H9 (cell line): ENCODE data around the gene PGBD1. TPM values are rescaled to one million over a fixed set of nuclear protein-coding genes. Genes with fewer than 3 reads are reported as not detected.
A peak's percentile ranks its signal among the peaks of the same experiment; 100 is the strongest.

Source experiments
- DNase-seq: peaks from one replicate; pipeline ENCODE4 v3.0.0-alpha.2; 2017
- H2AFZ ChIP-seq: one replicate; pipeline ENCODE4 v1.6.1; 2013; ENCODE audit warnings: mild to moderate bottlenecking, low read length, control low read depth, moderate library complexity
- H2AK5ac ChIP-seq: 2 replicates; pipeline ENCODE4 v1.6.1; 2013; ENCODE audit warnings: low read length, control low read depth, mixed read lengths; ENCODE audit not compliant: insufficient read length
- H2BK120ac ChIP-seq: one replicate; pipeline ENCODE4 v1.6.1; 2013; ENCODE audit warnings: low read depth, mild to moderate bottlenecking, low read length, control low read depth, inconsistent platforms; ENCODE audit not compliant: poor library complexity, severe bottlenecking
- H2BK12ac ChIP-seq: 2 replicates; pipeline ENCODE4 v1.6.1; 2013; ENCODE audit warnings: low read length, control low read depth, mixed read lengths, low read depth; ENCODE audit not compliant: insufficient read length
- H2BK15ac ChIP-seq: 2 replicates; pipeline ENCODE4 v1.6.1; 2013; ENCODE audit warnings: low read depth, low read length, control low read depth
- H2BK20ac ChIP-seq: one replicate; pipeline ENCODE4 v1.6.1; 2013; ENCODE audit warnings: low read depth, mild to moderate bottlenecking, low read length, control low read depth, inconsistent platforms; ENCODE audit not compliant: poor library complexity, severe bottlenecking
- H2BK5ac ChIP-seq: 2 replicates; pipeline ENCODE4 v1.6.1; 2013; ENCODE audit warnings: low read length, control low read depth, mixed read lengths; ENCODE audit not compliant: insufficient read length
- H3K14ac ChIP-seq: 2 replicates; pipeline ENCODE4 v1.6.1; 2013; ENCODE audit warnings: low read length, control low read depth; ENCODE audit not compliant: insufficient read depth
- H3K18ac ChIP-seq: 2 replicates; pipeline ENCODE4 v1.6.1; 2013; ENCODE audit warnings: low read depth, mild to moderate bottlenecking, mixed read lengths, low read length, control low read depth; ENCODE audit not compliant: insufficient read length
- H3K23ac ChIP-seq: 2 replicates; pipeline ENCODE4 v1.6.1; 2013; ENCODE audit warnings: low read length, control low read depth, mixed read lengths, low read depth; ENCODE audit not compliant: insufficient read length
- H3K23me2 ChIP-seq: 2 replicates; pipeline ENCODE4 v1.6.1; 2013; ENCODE audit warnings: low read depth, mild to moderate bottlenecking, mixed read lengths, low read length, control low read depth; ENCODE audit not compliant: insufficient read length, poor library complexity, severe bottlenecking
- H3K27ac ChIP-seq: 2 replicates; pipeline ENCODE4 v1.5.1; 2013; ENCODE audit warnings: low read length, control low read depth, mixed read lengths, low read depth; ENCODE audit not compliant: insufficient read length
- H3K27me3 ChIP-seq: 2 replicates; pipeline ENCODE4 v1.6.1; 2013; ENCODE audit warnings: low read length, control low read depth, inconsistent platforms; ENCODE audit not compliant: insufficient read depth
- H3K4ac ChIP-seq: 2 replicates; pipeline ENCODE4 v1.6.1; 2013; ENCODE audit warnings: low read depth, mild to moderate bottlenecking, control low read depth, inconsistent platforms, low read length, moderate library complexity
- H3K4me1 ChIP-seq: 2 replicates; pipeline ENCODE4 v1.6.1; 2013; ENCODE audit warnings: low read length, control low read depth, inconsistent platforms; ENCODE audit not compliant: insufficient read depth
- H3K4me2 ChIP-seq: 2 replicates; pipeline ENCODE4 v1.6.1; 2013; ENCODE audit warnings: low read length, control low read depth, mixed read lengths; ENCODE audit not compliant: insufficient read length, insufficient read depth
- H3K56ac ChIP-seq: 2 replicates; pipeline ENCODE4 v1.6.1; 2013; ENCODE audit warnings: low read depth, mild to moderate bottlenecking, mixed read lengths, low read length, control low read depth; ENCODE audit not compliant: insufficient read length
- H3K79me1 ChIP-seq: 2 replicates; pipeline ENCODE4 v1.6.1; 2013; ENCODE audit warnings: low read depth, mild to moderate bottlenecking, moderate library complexity, low read length, control low read depth, inconsistent platforms; ENCODE audit not compliant: insufficient read depth, poor library complexity, severe bottlenecking
- H3K79me2 ChIP-seq: 2 replicates; pipeline ENCODE4 v1.6.1; 2013; ENCODE audit warnings: low read length, control low read depth, inconsistent platforms; ENCODE audit not compliant: insufficient read depth
- H3K9ac ChIP-seq: 2 replicates; pipeline ENCODE4 v1.6.1; 2013; ENCODE audit warnings: low read length, control low read depth, mixed read lengths; ENCODE audit not compliant: insufficient read length; ENCODE audit errors: extremely low read depth
- H3K9me3 ChIP-seq: one replicate; pipeline ENCODE4 v1.6.1; 2013; ENCODE audit warnings: low read depth, low read length, inconsistent platforms; ENCODE audit not compliant: control insufficient read depth
- H3T11ph ChIP-seq: one replicate; pipeline ENCODE4 v1.6.1; 2013; ENCODE audit warnings: mild to moderate bottlenecking, low read length, control low read depth, inconsistent platforms
- H4K20me1 ChIP-seq: one replicate; pipeline ENCODE4 v1.6.1; 2013; ENCODE audit not compliant: control insufficient read depth, insufficient read length, insufficient read depth
- H4K5ac ChIP-seq: 2 replicates; pipeline ENCODE4 v1.6.1; 2013; ENCODE audit warnings: low read depth, mild to moderate bottlenecking, mixed read lengths, low read length, control low read depth; ENCODE audit not compliant: insufficient read length
- H4K8ac ChIP-seq: replicated peaks from 2 replicates; pipeline ENCODE4 v1.6.1; 2013; ENCODE audit warnings: low read length, control low read depth, mixed read lengths, low read depth; ENCODE audit not compliant: insufficient read length
- H4K91ac ChIP-seq: 2 replicates; pipeline ENCODE4 v1.6.1; 2013; ENCODE audit warnings: low read depth, mild to moderate bottlenecking, moderate library complexity, mixed read lengths, low read length, control low read depth; ENCODE audit not compliant: insufficient read length
- H3K27ac Mint-ChIP-seq, 3 experiments: 2 replicates in 2 of 3; 3 replicates in 1 of 3; pipeline ENCODE4 v1.8.0; 2020 to 2021; ENCODE audit warnings: mixed read lengths in 3 of 3, mild to moderate bottlenecking in 1 of 3, moderate library complexity in 1 of 3
- H3K27me3 Mint-ChIP-seq: 2 replicates; pipeline ENCODE4 v1.8.0; 2021; ENCODE audit warnings: low read depth, mild to moderate bottlenecking, moderate library complexity, mixed read lengths
- H3K36me3 Mint-ChIP-seq, 3 experiments: 2 replicates in 2 of 3; 3 replicates in 1 of 3; pipeline ENCODE4 v1.8.0; 2020 to 2021; ENCODE audit warnings: low read depth in 3 of 3, mixed read lengths in 3 of 3; ENCODE audit not compliant: insufficient read depth in 1 of 3
- H3K4me1 Mint-ChIP-seq, 2 experiments: 2 replicates each; pipeline ENCODE4 v1.8.0; 2020; ENCODE audit warnings: mixed read lengths in 2 of 2
- H3K4me3 Mint-ChIP-seq, 2 experiments: 2 replicates in 1 of 2; 3 replicates in 1 of 2; pipeline ENCODE4 v1.8.0; 2020 to 2021; ENCODE audit warnings: mild to moderate bottlenecking in 2 of 2, mixed read lengths in 2 of 2, moderate library complexity in 1 of 2
- H3K9me3 Mint-ChIP-seq, 2 experiments: 2 replicates in 1 of 2; 3 replicates in 1 of 2; pipeline ENCODE4 v1.8.0; 2020; ENCODE audit warnings: mild to moderate bottlenecking in 2 of 2, mixed read lengths in 2 of 2, moderate library complexity in 1 of 2
- WGBS: extraction: QIAGEN DNeasy Blood & Tissue Kit; methylation state at CpG from one replicate; pipeline ENCODE4 v1.1.7; 2013; ENCODE audit warnings: missing lambda C conversion rate, low lambda C conversion rate, mixed read lengths; ENCODE audit not compliant: insufficient read length; ENCODE audit errors: extremely low coverage; 5-methylcytosine and 5-hydroxymethylcytosine counted together
- total RNA-seq: library from RNA; stranded (reverse); gene quantifications from 2 replicates; pipeline ENCODE4 v1.2.1, GENCODE V29; 2021
- TF ChIP-seq, protein P1 (sequence below): fragments of 200-600 bp; sonication (generic); conservative IDR thresholded peaks from 3 replicates; pipeline ENCODE4 v1.8.0; 2021; ENCODE audit warnings: antibody characterized with exemption, mild to moderate bottlenecking

PGBD1 gene
- total RNA-seq, 1 experiment from 2014 or later, result 10.1 TPM

DNA sequence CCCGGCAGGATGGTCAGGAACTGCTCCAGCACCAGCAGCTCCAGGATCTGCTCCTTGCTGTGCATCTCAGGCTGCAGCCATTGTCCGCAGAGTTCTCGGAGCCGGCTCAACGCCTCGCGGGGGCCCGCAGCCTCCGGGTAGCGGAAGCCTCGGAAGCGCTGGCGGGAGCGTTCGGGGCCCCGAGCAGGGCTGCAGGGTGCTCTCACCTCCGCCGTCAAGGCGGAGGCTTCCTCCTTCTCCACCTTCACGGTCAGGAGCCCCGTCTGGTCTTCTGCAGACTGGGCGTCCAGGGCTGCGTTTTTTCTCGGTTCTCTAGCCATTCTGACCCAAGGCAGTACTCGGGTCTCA, 29.7 kb upstream of the PGBD1 start:
- Histone ChIP-seq H2BK120ac (no peak overlapping the region), H3T11ph (no peak overlapping the region), H2AFZ (no peak overlapping the region), H4K8ac (no peak overlapping the region), H3K79me1 (no peaks in the 10 kb centered on the region), H3K56ac (no peak overlapping the region), H2BK20ac (no peak overlapping the region), H3K27me3 (no peaks in the 10 kb centered on the region; the same call in 1 of the 2 replicates), H3K27ac (no peak overlapping the region), H4K91ac (no peak overlapping the region), H3K4me1 (no peaks in the 10 kb centered on the region), H2AK5ac (no peak overlapping the region), H3K23ac (no peak overlapping the region), H4K20me1 (no peaks in the 10 kb centered on the region), H3K9ac (peak overlapping the region; percentile 82), H3K14ac (no peak overlapping the region), H3K4ac (no peak overlapping the region), H3K4me2 (peak overlapping the region; percentile 69), H2BK5ac (no peak overlapping the region), H3K79me2 (peaks cover 3% of the 10 kb centered on the region; the same call in 1 of the 2 replicates), H2BK15ac (no peak overlapping the region), H4K5ac (no peak overlapping the region), H2BK12ac (no peak overlapping the region), H3K9me3 (no peaks in the 10 kb centered on the region), H3K23me2 (peaks cover 4% of the 10 kb centered on the region), H3K18ac (no peak overlapping the region)
- H3K27ac Mint-ChIP-seq, result peak overlapping the region; percentile 85 to 93 (median 93); a peak in 6 of 7 replicates
- peaks cover 1% of the 10 kb centered on the region; the same call in 1 of the 2 replicates for H3K27me3 Mint-ChIP-seq
- H3K9me3 Mint-ChIP-seq, result no peaks in the 10 kb centered on the region
- no CpG with 5 or more reads among the region's 25 CpGs for WGBS
- TF ChIP-seq, protein P1, sequence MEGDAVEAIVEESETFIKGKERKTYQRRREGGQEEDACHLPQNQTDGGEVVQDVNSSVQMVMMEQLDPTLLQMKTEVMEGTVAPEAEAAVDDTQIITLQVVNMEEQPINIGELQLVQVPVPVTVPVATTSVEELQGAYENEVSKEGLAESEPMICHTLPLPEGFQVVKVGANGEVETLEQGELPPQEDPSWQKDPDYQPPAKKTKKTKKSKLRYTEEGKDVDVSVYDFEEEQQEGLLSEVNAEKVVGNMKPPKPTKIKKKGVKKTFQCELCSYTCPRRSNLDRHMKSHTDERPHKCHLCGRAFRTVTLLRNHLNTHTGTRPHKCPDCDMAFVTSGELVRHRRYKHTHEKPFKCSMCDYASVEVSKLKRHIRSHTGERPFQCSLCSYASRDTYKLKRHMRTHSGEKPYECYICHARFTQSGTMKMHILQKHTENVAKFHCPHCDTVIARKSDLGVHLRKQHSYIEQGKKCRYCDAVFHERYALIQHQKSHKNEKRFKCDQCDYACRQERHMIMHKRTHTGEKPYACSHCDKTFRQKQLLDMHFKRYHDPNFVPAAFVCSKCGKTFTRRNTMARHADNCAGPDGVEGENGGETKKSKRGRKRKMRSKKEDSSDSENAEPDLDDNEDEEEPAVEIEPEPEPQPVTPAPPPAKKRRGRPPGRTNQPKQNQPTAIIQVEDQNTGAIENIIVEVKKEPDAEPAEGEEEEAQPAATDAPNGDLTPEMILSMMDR, result no peak
- peak overlapping the region; percentile 96 to 98 for H3K4me3 Mint-ChIP-seq
- DNase-seq, result peak; percentile 28
- H3K36me3 Mint-ChIP-seq, result peaks cover 2 to 22% (median 15%) of the 10 kb centered on the region in 3 experiments; a peak in 5 of 7 replicates
- H3K4me1 Mint-ChIP-seq, result peaks cover 13 to 14% of the 10 kb centered on the region in 2 experiments
